HepG2 (cell line): ENCODE results near the gene GRHL1. TPM values are rescaled to one million over a fixed set of nuclear protein-coding genes. Genes with fewer than 3 reads are reported as not detected.

ENCODE experiments used
- ARID5B ChIP-seq: IDR thresholded peaks from 2 replicates; pipeline ENCODE4 v1.4.0; 2020; ENCODE audit warnings: mild to moderate bottlenecking, missing genetic modification reagents
- CEBPZ ChIP-seq: IDR thresholded peaks from 2 replicates; pipeline ENCODE4 v1.6.1; 2012; ENCODE audit warnings: low read length, improper control_type of control experiment
- CREBL2 ChIP-seq: sonication (generic); formaldehyde crosslinking; IDR thresholded peaks from 2 replicates; pipeline ENCODE4 v1.8.1; 2023; ENCODE audit warnings: missing genetic modification reagents, mild to moderate bottlenecking, borderline replicate concordance
- ETV5 ChIP-seq: IDR thresholded peaks from 2 replicates; pipeline ENCODE4 v1.6.1; 2018; ENCODE audit warnings: missing biosample characterization, missing genetic modification reagents, inconsistent platforms, borderline replicate concordance
- HCFC1 ChIP-seq: fragments of 150-350 bp; IDR thresholded peaks from 2 replicates; pipeline ENCODE4 v1.6.1; 2014; ENCODE audit warnings: low read depth, low read length
- HNF1B ChIP-seq: sonication (generic); formaldehyde crosslinking; IDR thresholded peaks from 2 replicates; pipeline ENCODE4 v1.5.1; 2020; ENCODE audit warnings: mild to moderate bottlenecking, moderate library complexity, missing genetic modification reagents
- ISX ChIP-seq: sonication (generic); formaldehyde crosslinking; conservative IDR thresholded peaks from 2 replicates; pipeline ENCODE4 v1.5.0; 2020; ENCODE audit warnings: missing genetic modification reagents
- MYNN ChIP-seq: sonication (generic); formaldehyde crosslinking; IDR thresholded peaks from 2 replicates; pipeline ENCODE4 v1.4.0; 2020; ENCODE audit warnings: mild to moderate bottlenecking, low read depth, missing genetic modification reagents
- REST ChIP-seq, 2 experiments: IDR thresholded peaks; 2 replicates each; pipeline ENCODE4 v1.6.1; 2011 to 2012; ENCODE audit warnings: low read length in 2 of 2, borderline replicate concordance in 1 of 2, low read depth in 1 of 2, mild to moderate bottlenecking in 1 of 2, moderate library complexity in 1 of 2
- TBL1XR1 ChIP-seq: fragments of 150-350 bp; IDR thresholded peaks from 2 replicates; pipeline ENCODE4 v1.6.1; 2014; ENCODE audit warnings: borderline replicate concordance, low read length; ENCODE audit not compliant: partially characterized antibody
- ZFYVE20 ChIP-seq: sonication (generic); formaldehyde crosslinking; IDR thresholded peaks from 2 replicates; pipeline ENCODE4 v1.8.0; 2023; ENCODE audit warnings: low read depth, mild to moderate bottlenecking, moderate library complexity, missing genetic modification reagents, borderline replicate concordance
- ZNF12 ChIP-seq: sonication (generic); formaldehyde crosslinking; IDR thresholded peaks from 2 replicates; pipeline ENCODE4 v1.5.0; 2020; ENCODE audit warnings: missing genetic modification reagents
- ZNF160 ChIP-seq: sonication (generic); formaldehyde crosslinking; IDR thresholded peaks from 2 replicates; pipeline ENCODE4 v1.8.0; 2022; ENCODE audit warnings: mild to moderate bottlenecking, inconsistent platforms, missing genetic modification reagents
- ZNF30 ChIP-seq: sonication (generic); formaldehyde crosslinking; IDR thresholded peaks from 2 replicates; pipeline ENCODE4 v1.5.0; 2020; ENCODE audit warnings: mild to moderate bottlenecking, missing genetic modification reagents
- ZNF432 ChIP-seq: sonication (generic); formaldehyde crosslinking; IDR thresholded peaks from 2 replicates; pipeline ENCODE4 v1.5.0; 2020; ENCODE audit warnings: missing genetic modification reagents, mild to moderate bottlenecking, borderline replicate concordance
- ZNF775 ChIP-seq: sonication (generic); formaldehyde crosslinking; IDR thresholded peaks from 2 replicates; pipeline ENCODE4 v1.4.0; 2020; ENCODE audit warnings: missing genetic modification reagents, mild to moderate bottlenecking, moderate library complexity, borderline replicate concordance
- polyA plus RNA-seq, 8 experiments: library from polyadenylated mRNA; depleted of rRNA in 3 of 8; stranded (reverse) in 7 of 8; unstranded in 1 of 8; fragments of >200 nt; fragmentation: Illumina TruSeq in 4 of 8; extraction: Trizol in 4 of 8; gene quantifications; 2 replicates each; pipeline versions ENCODE4 v1.2.1 to v1.2.3, GENCODE V29; 2011 to 2016; ENCODE audit warnings: low read depth in 4 of 8, missing spikeins in 1 of 8, mixed read lengths in 1 of 8; ENCODE audit not compliant: insufficient read depth in 1 of 8
- total RNA-seq, 5 experiments: library from RNA; depleted of rRNA; stranded (reverse); fragments of >200 nt; fragmentation: Illumina TruSeq; extraction: Trizol; gene quantifications; 2 replicates each; pipeline ENCODE4 v1.2.3, GENCODE V29; 2016; ENCODE audit warnings: low read depth in 1 of 5

The GRHL1 gene
- total and polyA plus RNA-seq, 2 of the 13 experiments (the other 11 are each of a cell fraction or from before 2014, with no cell fraction given) = 9.3 to 12.0 TPM

- no peak for TF ChIP-seq ZNF12 (CRISPR knock-in tag)
- TF ChIP-seq ZNF432 = no peak
- no peak for TF ChIP-seq CREBL2
- no peak for TF ChIP-seq TBL1XR1
- peak; percentile 77 for TF ChIP-seq ETV5 (CRISPR knock-in tag)
- TF ChIP-seq ZNF775 = no peak
- TF ChIP-seq HNF1B (CRISPR knock-in tag) = peak; percentile 16; the same call in 1 of the 2 replicates
- TF ChIP-seq HCFC1 = peak; percentile 24; the same call in 1 of the 2 replicates
- TF ChIP-seq CEBPZ = no peak
- TF ChIP-seq MYNN (CRISPR knock-in tag) = no peak
- TF ChIP-seq ZFYVE20 (CRISPR knock-in tag) = no peak
- TF ChIP-seq REST (IDR thresholded peaks at IDR 0.05; ENCODE audit: borderline replicate concordance in 1 of 2, low read depth in 1 of 2, low read length in 2 of 2) = no peak
- TF ChIP-seq ZNF160 = no peak
- no peak for TF ChIP-seq ZNF30 (CRISPR knock-in tag)
- no peak for TF ChIP-seq ISX (CRISPR knock-in tag)
- 0 out of 2 replicates have a peak, but pooled peaks have one; percentile 18 for TF ChIP-seq ARID5B (CRISPR knock-in tag)
These were observed 78.8 kb downstream of the GRHL1 start (continued) for GRCh38 chr2:10030311-10030736.
